Measurements from ENCODE around the gene SPRED2. TPM values are rescaled to one million over a fixed set of nuclear protein-coding genes. Genes with fewer than 3 reads are reported as not detected.

Gene SPRED2
- total RNA-seq, 1 donor from 2014 or later = 2.2 TPM

DNA sequence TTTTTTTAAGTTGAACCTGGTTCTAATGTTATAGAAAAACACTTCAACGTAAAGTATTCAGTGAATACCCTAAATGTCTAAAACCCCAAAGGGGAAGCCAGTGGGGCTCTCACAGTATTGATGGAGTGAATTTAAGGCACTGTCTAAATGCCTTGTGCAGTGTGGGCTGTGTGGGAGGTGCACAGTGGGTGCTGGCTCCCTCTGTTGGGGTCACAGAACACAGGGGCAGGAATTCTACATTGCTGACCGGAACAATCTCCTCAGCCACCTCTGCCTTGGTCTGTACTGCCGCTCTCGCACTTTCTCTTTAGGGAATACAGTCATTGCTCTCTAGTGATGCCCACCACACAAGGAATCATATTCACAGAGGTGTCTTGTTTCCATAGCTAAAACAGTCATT is 45.4 kb downstream of the SPRED2 start:
- DNase-seq (ENCODE audit: low read depth, low spot score) = no peak

DNA sequence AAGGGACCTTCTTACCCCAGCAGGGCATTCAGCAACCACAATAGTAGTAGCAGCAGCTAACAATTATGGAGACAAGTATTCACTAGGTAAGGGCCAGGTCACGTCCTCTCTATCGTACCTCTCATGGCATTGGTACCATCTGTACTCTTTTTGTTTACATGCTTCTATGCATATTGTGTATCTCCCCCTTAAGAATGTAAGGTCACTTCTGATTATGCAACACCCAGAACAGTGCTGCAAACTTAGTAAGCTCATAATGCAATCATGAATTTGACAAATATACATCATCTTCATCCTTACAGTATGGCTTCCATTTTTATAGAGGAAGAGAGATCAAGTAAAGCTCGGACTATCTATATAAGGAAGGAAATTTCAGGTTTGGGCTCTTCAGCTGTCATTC is 46.1 kb downstream of the SPRED2 start:
- no peak for DNase-seq (ENCODE audit: low read depth, low spot score)

DNA sequence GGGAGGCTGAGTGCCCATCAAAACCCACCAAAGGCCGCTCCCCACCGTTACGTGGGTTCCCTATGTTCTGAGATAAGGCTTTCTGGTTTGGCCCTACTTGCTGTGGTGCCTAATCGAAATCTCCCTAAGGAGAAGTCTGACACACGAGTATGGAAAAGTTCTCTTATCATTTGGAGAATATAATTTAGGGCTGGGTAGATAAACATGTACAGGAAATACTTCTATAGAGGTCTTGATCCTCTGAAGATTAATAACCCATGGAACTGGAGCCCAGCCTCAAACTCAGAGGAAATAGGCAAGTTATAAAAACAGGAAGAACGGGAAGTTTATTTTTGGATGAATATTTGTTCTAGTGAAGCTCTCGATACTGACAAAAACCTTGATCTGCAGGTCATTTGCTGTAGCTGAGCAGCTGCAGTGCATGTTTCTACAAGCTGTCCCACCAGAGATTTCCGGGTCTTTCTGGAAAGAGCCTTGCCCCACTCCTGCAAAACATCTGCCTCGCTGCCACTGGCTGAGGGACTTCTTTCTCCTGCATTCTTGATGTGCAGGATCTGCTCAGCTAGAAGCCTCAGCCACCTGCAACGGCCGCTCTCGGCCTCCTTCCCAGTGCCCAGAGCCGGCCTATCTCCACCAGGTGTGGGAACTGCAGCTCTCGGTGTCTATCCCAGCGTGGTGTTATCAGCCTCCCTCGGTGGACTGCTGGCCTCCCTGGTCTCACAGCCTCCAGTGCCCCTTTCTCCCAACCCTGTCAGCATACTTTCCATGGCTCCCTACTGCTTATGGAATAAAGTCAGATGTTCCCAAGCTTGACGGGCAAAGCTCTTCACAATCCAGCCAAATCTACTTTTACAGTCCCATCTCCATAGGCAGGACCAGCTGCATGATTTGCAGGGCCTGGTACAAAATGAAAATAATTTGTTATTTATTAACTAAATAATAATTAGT is 48.6 kb downstream of the SPRED2 start:
- peak; percentile 5 for DNase-seq (ENCODE audit: low read depth, low spot score)

DNA sequence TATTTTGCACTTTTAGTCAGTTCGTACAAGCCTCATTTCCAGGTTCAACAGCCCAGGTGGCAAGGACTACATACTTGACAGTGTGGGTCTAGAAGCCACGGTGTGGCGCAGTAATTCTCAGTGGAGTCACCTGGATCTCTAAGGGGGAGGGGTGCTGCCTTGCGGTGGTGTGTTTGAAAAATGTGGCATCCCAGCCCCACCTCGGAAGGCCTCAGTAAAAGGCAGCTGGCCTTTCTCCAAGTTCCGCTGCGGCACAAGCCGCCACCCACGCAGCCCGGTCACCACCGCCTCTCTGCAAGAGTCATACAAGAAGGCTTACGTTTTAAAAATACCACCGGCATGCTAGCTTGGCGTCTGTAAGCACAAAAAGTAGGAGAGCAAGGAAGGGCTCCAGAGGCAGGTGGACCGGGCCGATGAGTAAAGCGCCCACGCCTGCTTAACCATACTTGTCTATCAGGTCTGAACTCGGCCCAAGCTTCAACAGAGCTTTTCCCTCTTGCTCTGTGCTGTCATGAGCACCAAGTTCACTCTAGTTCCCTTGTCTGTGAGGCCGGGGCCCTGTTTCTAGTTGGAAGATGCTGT is 49.5 kb downstream of the SPRED2 start:
- no peak for DNase-seq (ENCODE audit: low read depth, low spot score)

DNA sequence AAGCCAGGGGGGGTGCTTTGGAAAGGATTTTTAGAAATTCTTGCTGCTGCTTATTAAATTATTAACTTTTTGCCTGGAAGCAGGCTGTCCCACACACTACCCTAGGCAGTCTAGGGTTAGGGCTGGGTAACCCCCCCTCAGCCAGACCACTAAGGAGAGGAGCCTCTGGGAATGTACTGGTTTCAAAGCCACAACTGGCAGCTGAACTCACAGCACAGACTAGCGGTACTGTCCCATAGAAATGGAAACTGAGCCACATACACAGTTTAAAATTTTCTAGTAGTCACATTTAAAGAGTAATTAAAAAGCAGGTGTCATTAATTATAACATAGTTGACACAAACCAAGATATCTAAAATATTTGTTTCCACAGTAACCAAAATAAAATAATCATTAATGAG is 50.1 kb downstream of the SPRED2 start:
- DNase-seq (ENCODE audit: low read depth, low spot score) = no peak

DNA sequence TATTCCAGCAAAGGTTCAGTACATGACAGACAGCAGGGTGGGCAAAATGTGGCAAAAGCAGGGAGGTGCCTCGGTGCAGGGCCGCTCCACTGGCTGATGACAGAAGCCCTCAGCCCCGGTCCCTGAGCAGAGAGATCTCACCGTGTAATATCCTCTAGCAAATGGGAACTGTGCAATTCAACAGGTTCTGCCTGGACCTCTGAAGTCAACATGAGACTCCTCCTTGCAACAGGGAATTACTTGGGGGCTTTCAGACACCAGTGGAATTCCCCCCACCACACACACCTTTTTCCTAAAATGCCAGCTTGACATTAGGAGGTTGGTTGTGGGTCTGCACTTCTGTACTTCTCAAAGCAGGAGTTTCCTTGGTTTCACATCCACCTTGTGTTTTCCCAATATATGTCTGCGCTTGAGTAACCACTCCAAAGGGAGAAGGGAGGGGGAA is 50.8 kb downstream of the SPRED2 start:
- no peak for DNase-seq (ENCODE audit: low read depth, low spot score)

DNA sequence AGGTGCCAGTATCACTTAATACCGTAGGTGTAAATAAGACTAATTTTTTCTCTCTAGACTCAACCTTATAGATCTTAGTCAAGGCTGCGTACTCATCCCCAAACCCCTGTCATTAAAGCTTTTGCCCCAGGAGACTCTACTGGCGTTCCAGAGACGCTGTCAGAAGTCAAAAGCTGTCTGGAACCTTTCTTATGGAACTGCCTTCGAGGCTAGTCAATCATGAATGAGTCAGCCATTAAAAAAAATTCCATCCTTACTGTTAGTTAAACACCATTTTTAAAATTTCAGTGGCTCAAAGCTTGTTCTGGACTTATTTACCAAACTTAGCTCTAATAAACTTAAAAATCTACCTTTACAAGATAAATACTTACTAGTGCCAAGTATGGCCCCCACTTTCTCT is 52.1 kb downstream of the SPRED2 start:
- no peak for DNase-seq (ENCODE audit: low read depth, low spot score)

DNA sequence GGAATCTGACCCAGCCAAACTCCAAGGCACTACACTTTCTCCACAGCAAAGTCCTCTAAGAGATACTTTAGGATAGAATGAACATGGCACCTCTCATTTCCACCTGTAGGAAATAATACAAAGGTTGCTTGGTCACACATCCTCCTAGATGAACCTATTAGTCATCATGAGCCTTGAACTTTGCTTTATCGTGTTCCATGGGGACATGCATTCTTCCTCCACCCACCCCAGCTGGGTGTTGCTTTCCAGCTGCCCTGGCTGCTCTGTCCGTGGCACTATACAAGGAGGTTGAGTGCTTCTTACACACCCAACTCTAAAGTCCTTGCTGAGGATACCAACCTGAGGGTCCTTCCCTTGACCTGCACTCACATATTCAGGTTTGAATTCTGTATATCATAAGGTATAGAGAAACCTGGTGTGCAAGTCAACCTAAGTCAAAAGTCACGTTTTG is 52.7 kb downstream of the SPRED2 start:
- no peak for DNase-seq (ENCODE audit: low read depth, low spot score)

DNA sequence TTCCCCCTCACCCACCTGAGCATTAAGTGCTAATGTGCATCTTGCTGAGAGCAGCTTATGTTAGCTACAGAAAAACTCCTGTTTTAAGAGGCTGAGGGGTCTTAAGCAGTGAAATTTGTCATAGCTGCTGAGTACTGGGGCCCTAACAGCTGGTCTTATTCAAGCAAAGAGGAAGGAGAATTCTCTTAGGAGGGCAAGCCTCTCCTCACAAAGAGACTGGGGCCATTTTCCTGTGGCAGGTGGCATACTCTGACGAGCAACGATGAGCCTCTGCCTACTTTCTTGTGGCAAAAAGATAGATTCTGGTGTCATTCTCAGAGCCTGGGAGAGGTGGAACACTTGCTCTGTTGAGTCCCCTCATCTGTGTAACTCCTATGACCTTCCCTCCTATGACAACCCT is 53.2 kb downstream of the SPRED2 start:
- no peak for DNase-seq (ENCODE audit: low read depth, low spot score)

DNA sequence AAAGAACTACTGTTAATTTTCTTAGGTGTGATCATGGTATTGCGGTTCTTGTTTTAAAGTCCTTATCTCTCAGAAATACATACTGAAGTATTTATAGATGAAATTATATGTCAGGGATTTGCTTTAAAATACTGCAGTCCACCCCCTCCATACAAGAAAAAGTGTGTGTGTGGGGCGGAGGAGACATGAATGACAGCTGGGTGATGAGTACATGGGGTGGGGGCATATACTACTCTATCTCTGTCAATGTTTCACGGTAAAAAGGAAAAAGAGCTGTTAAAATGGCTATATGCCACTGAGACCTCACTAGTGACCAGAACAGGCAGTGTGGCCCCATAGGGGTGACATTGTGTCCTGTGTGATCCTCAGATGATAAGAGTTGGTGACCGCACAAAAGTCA is 54.1 kb downstream of the SPRED2 start:
- DNase-seq (ENCODE audit: low read depth, low spot score) = no peak

DNA sequence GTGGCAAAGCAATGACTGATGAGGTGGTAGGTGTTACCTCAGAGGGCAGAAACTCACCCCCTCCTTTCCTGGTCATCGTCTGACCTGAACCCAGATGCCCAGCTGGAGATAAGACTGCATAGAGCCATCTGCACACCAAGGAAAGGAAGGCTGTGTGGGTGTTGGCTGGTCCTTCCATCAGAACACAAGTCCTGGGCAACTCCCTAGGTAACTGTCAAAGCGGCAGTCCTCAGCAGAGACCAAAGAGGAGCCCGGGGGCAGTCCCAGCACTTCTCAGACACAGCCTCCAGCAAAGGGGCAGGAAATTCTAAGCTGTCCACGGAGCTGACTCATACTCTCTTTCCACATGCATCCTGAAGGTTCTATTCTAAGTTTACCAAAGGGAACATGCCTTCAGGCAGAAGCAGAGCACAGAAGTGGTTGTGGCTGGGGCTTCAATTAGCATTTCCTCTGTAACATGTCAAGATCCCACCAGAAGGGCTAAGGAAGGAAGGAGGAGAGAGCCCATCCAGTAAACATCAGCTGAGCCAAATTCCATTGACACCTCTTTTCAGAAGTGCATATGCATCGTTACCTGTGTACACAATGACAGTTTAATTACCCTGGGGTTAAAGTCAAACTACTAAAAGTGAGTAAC is 54.7 kb downstream of the SPRED2 start:
- DNase-seq (ENCODE audit: low read depth, low spot score) = peak; percentile 37

DNA sequence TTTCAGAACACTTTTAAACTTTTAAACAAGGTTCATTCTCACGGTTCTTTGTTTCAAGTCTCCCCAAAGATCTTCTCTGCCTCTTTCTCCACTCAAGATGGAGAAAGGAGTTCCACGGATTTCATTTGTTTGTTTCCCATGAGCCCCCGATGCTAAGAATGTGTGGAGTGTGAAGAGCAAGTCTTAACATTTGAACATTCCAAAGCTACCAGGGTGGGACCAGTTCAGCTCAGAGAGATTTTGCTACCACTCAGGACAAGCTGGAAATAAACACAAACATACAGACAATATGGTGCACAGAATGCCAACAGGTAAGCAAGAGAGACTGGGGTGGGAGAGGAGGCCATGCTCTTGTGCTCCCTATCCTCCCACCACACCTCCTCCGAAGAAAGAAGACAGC is 56.7 kb downstream of the SPRED2 start:
- DNase-seq (ENCODE audit: low read depth, low spot score) = no peak

DNA sequence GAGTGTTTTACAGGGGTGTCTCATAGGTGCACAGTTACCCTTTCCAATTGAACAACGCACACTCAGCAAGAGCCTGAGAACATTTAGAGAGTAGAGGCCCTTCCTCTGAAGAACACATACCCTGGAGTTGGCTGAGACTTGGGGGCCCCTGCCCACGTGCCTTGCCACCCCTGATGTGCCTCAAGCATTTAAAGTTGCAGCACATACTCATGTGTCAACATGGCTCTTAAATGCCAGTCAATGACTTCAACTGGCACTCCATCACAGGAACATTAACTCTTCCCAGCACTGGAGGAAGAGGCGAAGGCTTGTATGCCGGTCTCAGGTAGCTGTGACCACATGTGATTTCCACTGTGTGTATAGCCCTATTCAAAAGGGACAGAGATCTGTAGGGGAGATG is 57.4 kb downstream of the SPRED2 start:
- DNase-seq (ENCODE audit: low read depth, low spot score) = no peak

DNA sequence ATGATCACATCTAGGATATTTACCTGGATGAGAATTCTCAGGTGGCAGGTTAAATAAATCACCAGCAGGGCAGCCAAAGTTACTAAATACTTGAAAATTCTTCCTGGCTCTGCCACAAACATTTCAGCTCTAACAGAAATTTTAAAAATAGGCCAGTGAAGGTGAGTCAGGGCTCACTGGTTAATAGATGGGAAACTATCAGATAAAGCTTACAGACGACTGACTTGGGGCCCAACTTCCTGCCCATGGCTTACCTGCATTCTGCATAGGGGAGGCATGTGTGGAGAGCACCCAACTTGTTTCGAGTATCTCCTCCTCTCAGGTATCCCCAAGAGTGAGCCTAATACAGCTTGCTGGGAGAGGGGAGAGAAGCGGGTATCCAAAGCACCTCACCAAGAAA is 57.8 kb downstream of the SPRED2 start:
- DNase-seq (ENCODE audit: low read depth, low spot score) = no peak

DNA sequence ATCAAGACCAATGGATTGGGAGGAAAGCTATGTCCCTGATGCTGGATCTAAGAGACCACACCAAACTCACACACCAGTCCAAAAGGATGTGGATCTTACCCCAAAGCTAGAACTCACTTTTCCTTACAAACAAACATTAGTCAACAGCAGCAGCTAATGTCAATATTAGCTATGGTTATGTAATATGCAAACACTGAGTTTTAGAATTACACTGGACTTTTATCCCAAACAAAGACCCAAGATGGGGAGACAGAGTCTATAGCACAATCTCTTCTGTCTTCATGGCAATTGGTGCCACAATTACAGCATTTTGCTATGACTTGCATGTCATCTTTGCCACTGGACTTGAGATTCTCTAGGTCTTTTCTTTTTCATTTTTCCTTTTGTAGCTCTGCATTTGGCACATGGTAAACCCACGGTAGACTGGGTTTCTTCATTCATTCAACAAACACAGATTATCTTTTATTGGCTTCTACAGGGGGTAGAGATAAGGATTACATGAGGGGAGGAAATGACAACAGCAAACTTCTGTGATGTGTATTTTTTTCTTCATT is 59.0 kb downstream of the SPRED2 start:
- no peak for DNase-seq (ENCODE audit: low read depth, low spot score)

DNA sequence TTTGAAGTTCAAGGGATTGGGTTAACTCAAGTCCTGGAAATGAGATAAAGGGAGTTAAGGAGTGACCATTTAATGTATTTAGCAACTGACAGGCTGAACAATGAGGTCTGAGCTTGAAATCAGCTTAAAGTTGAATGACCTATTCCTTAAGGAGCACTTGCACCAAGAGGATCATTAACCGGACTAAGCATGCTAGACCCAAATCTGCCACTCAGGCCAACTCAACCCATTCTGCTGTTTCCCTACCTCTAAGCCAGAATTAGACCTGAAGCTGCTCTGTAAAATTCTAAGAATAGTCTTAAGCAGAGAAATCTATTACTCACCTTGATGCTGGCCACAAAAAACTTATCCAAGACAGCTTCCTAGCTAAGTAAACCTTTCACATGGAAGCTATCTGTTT is 59.8 kb downstream of the SPRED2 start:
- DNase-seq (ENCODE audit: low read depth, low spot score) = no peak

DNA sequence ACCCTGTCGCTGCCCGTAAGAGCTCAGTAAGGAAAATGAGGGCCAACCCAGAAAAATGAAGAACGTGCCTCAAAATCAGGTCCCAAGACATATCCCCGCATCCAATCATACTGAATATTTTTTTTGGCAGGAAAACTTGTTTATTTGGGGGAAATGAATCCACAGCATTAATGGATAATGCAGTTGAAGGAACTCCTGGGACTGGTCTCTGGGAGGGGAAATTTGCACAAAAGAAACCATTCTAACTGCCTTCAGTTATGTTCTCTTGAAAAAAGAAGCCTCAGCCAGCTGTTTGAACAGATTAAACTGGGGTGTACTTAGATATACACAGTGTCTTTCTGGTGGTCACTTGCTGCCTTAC is 61.3 kb downstream of the SPRED2 start:
- no peak for DNase-seq (ENCODE audit: low read depth, low spot score)

DNA sequence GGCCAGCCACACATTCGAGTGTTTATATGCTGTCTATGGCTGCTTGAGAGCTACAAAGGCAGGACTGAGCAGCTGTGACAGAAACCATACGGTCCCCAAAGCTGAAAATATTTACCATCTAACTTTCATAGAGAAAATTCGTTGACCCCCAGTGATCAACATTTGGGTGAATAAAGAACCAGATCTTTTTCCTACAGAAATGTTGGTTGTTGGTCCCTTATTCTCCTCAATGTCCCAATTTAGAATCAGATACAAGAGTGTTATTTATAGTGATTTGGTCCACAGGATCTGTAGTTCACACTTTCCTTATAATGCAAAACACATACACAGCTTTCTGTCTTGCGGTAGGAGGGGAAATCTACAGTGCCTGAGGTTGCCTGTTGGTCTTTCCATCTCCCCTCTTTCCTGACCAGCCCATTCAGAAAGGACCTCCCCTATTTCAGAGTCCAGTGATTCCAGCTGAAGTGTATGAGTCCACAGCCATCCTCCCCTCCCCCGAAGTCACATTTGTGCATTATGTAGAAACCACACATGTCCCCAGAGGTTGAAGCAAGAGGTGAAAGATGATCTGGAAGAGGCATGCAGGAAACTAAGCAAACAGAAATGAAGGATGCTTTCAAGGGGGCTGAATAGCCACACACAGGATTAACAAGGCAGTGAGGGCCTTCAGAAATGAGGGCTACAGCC is 61.9 kb downstream of the SPRED2 start:
- no peak for DNase-seq (ENCODE audit: low read depth, low spot score)

DNA sequence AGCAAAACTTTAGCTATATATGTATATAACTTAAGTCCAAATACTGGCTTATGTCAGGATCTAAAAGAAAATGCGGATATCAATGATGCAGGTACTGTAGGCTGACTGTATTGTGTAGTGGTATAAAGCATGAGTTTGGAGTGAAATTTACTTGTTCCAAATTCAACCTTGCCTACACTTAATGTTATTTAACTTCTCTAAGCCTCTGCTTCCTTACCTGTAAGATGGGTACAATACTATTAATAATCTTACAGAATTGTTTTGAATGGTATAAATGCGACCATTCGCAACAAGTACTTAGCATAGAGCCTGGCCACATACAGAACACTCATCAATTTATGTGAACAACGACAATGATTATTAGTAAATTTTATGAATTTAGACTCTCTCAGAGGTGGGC is 62.4 kb downstream of the SPRED2 start:
- DNase-seq (ENCODE audit: low read depth, low spot score) = no peak

DNA sequence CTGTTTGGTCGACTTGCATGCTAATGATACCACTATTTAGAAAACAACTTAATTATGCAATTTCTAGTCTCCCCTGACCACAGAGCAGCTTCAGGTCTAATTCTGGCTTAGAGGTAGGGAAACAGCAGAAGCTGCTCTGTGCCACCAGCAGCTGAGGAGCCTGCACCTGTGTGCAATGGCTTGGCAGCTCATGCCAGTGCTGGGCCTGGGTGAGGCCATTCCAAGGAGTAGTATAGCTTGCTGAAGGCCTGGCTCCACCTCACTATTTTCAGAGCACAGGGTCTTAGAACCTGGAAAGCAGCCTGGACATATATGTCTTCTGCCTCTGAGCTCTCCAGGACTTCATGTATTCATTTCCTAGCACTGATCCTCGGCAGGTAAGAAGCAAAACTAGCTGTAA is 62.8 kb downstream of the SPRED2 start:
- DNase-seq (ENCODE audit: low read depth, low spot score) = no peak

DNA sequence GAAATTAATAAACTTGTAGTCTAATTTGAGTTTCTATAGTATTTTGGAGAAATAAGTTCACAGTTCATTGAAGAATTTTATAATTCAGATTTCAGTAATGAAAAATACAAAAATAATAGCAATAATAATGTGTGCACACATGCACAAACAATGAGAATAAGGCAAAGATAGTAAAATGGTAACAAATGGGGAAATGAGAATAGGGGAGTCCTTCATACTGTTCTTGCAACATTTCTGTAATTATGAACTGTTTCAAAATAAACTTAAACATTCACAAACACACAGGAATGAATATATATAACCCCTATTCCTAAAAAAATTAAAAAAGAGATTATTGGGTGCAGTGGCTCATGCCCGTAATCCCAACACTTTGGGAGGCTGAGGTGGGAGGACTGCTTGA is 63.9 kb downstream of the SPRED2 start:
- DNase-seq (ENCODE audit: low read depth, low spot score) = no peak

DNA sequence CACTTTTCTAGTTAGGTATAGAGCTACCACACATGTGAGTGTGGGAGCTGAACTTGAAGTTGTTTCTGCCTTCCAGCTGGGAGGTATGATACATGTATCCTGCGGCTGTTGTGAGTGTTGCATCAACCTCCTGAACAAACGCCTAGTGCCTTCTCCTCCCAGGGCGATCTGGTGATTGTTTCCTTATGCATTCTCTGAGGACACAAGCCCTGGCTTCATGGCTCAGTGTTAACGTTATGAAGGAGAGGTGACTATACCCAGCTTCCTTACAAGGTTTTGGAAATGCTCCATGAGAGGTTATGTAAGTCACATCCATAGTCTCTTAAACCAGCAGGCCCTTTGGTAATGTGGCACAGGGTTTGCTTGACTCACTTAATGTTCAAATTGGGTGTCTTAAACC is 64.9 kb downstream of the SPRED2 start:
- peak; percentile 26 for DNase-seq (ENCODE audit: low read depth, low spot score)
